ENCODE measurements around the gene KAZN.

- TF ChIP-seq EZH2 (IDR thresholded peaks at IDR 0.05; ENCODE audit: borderline replicate concordance) (no peak), CTCF (IDR thresholded peaks at IDR 0.05; ENCODE audit: poor library complexity) (no peak)
Observed at GRCh38 chr1:14661222-14661621, 62.7 kb downstream of the KAZN start.
